Head of caudate nucleus (tissue), 42 donors: ENCODE measurements around the gene TREML1.

ENCODE experiments used
- DNase-seq, 42 donors: peaks; one replicate each; pipeline versions ENCODE4 v3.0.0 to v3.0.0-alpha.2; 2020 to 2021; ENCODE audit warnings: mixed read lengths in 7 of 42
- intact Hi-C: fragments of 100-400 bp; cut with DNase I; formaldehyde crosslinking; loops from one replicate; pipeline ENCODE4 v1.15.0; 2022

TREML1 gene

DNA sequence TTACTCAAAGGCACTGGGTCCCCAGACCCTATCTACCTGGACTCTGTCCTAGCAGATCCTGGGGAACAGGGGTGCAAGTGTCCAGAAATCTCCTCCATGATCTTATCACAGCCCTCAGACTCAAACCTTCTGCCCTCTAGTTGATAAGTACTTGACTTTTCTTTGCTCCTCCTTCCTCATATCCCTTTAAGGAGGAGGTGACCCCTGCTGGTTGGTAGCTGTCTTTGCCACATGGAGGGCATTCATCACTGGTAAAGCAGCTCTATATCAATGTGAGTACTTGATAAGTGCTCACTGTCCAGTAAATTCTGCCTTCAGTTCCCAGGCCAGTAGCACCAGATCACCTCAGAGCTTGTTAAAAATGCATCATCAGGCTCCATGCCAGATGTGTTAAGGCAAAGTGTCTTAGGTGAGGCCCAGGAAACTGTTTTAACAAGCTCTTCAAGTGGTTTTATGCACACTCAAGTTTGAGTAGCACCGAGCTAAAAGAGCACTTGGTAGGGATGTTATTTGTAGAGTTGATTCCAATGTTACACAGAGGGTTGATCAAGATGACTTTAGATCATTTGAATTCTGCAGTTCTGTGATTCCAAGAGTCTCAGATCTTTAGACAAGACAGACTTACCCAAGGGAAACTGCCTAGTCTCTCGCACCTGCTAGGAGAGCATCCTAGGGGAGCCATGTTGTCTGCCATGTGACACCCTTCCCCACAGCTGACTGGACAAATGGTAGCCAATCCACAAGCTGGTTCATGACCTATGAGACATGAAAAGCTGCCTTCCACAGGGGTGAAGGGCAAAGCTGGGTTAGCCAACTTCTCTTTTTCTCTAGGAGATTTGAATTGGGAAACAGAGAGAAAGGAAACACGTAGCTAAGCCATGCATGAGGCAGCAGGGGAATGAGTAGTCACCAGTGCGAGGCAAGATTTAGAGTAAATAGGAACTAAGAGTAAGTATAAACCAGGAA is 28.2 kb upstream of the TREML1 start:
- DNase-seq = peak in 12 of 42 donors; percentile 15 to 54 (median 25)
- intact Hi-C loops = no loop called here

DNA sequence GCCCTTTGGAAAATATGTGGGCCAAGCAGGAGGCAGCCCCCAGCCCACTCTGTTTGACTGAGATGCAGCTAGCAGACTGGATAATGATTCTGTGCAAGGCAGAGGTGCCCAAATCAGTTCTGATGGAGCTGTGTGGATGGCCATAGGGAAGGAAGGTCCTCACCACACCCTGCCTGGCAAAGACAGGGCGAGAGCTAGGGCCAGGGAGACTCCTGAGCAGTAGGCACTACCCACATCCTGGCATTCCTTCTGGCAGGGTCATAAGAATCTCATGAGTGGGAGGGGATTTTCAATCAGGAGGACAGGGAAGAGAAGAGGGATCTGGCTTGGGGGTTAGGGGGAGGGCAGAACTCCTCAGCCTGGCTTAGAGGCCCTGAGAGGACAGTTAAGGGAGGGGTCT is 27.4 kb upstream of the TREML1 start:
- no peak for DNase-seq
- intact Hi-C loops = no loop called here

DNA sequence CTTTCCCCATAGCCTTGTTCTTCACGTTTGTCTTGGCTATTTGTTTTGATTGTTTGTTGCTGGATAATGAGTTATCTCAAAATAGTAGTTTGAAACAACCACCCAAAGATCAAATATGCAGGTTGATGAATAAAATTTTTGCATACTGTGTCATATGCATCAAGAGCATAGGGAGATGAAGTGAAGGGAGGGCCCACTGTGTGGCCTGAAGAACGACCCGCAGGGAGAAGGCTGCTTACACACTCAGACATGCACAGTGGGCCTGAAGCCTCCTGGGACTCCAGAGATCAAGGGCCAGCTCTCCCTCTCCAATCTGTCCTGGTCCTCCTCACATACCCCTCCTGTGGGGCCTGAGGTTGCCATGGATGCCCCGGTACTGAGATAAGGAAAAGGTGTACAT is 25.0 kb upstream of the TREML1 start:
- intact Hi-C loops = no loop called here
- no peak for DNase-seq

DNA sequence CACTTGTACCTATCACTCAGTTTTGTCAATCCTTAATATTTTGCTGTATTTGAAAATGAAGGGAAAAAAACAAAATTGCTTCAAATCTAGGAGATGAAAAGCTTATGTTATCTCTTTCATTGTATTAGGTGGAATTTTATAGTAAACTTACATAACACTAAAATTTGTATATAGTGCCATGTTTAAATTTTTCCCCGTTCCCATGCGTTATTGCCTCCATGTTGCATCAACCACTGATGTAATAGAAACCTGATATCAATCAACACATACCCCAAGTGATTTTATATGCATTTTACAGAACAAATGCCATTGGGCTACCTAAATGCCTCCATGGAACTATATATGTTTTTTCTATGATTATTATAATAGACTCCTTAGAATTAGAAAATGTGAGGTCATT is 23.5 kb upstream of the TREML1 start:
- intact Hi-C loops = no loop called here

DNA sequence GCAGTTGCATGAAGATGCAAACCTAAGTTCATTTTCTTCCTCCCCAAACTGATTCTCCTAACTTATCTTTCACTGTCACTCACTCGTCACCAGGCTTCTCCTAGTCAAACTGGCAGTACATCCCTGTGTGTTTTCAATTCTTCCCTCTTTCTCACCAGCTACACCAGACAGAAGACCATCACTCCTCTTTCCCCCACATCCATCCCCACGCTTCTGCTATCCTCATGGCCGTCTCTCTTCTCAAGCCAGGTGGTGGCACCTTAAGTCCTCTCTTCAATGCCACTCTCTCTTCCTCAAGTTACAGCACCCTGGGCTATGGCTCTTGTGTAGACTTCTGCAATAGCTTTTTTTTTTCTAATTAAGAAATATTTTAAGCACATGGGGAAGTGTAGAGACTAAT is 23.1 kb upstream of the TREML1 start:
- no peak for DNase-seq
- intact Hi-C loops = no loop called here

More for the DNA sequence above, 23.5 kb upstream of the TREML1 start:
- DNase-seq = no peak

DNA sequence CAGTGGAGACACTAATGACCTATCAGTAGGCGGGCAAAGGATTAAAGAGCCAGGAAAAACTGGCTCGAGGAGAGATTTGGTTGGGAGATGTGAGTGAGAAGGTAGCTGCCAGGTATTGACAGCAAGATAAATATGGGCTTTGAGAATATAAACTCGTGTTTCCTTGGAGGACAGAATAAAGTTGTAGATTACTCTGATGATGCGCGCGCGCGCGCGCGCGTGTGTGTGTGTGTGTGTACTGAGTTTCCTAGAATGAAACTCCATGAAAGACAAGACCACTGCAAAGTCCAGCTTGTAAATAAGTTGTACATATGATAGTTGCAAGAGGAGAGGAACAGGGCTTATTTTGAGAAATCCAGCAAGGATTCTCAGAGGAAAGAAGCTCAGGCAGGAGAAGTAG is 22.0 kb upstream of the TREML1 start:
- intact Hi-C loops = no loop called here
- DNase-seq = no peak

DNA sequence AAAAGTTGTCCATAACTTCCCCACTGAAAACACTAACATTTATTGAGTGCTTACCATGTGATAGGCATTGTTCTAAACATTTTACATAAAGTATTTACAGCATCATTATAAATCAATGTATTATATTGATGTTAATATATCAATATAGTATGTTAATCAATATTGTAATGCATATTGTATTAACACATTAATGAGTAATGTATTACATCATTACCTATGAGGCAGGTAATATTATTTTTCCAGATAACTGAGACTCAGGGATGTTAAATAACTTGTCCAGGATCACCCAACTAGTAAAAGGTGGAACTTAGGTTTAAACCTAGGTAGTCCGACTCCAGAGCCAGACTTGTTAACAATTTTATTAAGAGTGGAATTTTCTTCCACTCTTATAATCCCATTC is 20.9 kb upstream of the TREML1 start:
- intact Hi-C loops = no loop called here

DNA sequence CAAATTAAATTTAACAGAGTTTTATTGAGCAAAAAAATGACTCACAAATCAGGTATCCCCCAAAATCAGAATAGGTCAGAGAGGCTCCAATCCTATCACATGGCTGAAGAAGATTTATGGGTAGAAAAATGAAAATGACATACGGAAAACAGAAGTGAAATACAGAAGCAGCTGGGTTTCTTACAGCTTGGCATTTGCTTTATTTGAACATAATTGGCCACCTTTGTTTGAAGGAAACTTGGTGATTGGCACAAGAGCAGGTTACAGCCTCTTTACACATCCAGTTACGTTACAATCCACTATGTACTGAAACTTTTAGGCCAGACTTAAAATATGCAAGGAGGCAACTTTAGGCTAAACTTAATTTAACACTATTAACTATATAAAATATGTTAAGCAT is 20.5 kb upstream of the TREML1 start:
- intact Hi-C loops = no loop called here
- DNase-seq = no peak

More for the DNA sequence above, 20.9 kb upstream of the TREML1 start:
- no peak for DNase-seq

DNA sequence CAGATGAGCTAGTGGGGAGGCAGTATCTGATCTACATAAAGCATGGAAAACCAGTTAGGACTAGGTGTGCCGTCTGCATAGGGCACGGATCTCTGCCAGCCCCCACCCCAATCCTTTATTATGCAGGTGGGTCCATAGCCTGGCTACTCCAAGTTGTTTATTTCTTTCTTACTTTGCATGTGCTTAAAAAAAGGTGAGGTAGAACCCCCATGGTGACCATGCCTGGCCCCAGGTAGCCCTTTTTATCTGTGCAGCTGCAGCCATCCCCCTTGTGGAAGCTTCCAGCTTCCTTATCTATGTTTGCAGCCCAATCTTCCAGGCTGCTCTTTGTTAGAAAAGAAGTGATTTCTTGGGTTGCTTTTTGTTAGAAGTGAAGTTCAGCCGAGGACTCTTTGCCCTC is 17.8 kb upstream of the TREML1 start:
- no peak for DNase-seq
- intact Hi-C loops = no loop called here

DNA sequence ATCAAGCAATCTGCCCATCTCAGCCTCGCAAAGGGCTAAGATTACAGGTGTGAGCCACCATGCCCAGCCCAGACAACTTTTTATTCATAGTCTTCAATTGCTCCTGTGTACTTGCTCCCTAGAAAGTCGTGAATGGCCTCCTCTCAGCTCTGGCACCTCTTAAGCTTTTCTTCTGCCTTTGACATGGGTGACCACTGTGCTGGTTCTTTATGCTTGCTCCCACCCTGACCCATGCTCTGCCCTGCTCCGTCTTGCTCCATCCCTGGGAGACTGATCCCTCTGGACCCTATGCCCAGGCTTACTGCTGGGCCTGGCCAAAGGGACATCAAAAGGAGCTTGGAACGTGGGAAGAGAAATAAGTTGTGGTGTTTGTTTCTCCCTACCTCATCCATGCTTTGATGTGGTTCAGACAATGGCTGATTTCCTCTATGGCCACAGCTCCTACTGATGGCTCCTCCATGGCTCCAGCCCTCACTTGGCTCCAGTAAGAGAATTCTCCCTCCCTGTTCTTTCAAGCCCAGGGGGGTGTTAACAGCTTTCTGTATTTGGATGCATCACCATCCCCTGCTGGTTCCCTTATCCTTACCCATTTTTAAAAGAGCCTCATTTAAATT is 16.5 kb upstream of the TREML1 start:
- no peak for DNase-seq

DNA sequence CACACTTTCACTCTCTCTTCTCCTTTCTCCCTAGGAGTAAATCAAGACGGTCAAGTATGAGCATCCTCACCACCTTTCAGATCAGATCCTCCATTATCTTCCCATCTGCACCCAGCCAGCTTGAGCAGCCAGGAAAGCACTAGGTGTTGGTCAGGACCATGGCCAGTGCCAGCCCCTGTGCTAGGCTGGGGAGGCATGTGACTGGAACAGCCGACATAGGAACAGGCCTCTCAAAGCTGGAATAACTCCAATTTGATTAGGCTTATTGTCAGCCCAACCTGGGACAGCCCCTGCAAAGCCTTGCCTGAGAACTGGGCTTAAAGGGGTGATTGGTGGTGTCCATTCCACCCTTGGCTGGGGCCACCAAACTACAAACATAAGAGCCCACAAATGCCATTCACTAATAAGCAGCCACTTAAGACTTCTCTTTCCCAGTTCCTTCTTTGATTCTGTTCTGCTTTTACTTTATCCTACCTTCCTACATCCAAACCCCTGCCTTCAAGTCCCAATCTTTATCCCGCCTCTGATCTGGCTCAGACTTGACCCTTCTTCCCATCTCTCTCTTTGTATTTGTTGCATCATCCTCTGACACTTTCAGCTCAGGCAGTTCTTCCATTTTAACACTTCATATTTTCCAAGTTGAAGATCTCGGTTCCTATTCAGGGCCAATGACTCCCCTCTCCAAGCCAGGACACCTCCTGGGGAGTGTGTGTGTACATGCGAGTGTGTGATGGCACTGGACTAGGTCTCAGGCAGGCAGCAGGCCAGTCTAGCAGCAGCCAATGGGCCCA is 13.2 kb upstream of the TREML1 start:
- intact Hi-C loops = no loop called here

More for the DNA sequence above, 16.5 kb upstream of the TREML1 start:
- intact Hi-C loops = no loop called here

DNA sequence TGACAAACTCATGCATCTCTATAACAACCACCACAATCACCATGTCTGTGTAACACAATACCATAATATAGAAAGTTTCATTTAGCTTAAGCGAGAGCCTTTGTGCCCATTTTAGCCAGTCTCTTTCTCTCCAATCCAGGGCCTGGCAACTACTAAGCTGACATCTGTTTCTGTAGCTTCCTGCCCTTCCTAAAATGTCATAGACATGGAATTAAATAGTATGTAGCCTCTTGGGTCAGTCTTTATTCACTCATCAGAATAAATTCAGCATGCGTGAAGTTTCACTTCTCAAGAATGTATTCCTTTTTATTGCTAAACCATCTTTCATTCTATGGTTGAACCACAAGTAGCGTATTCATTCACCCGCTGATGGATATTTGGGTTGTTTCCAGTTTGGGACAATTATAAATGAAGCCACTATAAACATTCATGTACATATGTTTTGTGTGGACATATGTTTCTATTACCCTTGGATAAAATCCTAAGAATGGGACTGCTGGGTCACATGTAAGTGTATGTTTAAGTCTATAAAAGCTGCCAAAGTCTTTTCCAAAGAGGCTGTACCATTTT is 10.5 kb upstream of the TREML1 start:
- intact Hi-C loops = no loop called here
- DNase-seq = no peak

More for the DNA sequence above, 13.2 kb upstream of the TREML1 start:
- peak in 2 of 42 donors; percentile 34 to 35 for DNase-seq

DNA sequence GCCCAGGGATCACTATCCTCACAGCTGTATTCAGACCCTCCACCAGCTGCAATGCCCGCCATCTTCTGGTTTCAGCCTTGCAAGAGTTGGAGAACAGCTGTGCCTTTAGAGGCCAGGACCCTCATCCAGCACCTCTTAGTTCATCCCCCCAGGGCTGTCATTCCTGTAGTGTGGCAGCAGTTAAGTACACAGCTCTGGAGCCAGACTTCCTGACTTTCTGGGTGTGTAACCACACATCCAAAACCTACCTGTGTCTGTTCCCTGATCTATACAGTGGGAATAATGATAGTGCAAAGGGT is 9.2 kb upstream of the TREML1 start:
- intact Hi-C loops = no loop called here
- DNase-seq = no peak

DNA sequence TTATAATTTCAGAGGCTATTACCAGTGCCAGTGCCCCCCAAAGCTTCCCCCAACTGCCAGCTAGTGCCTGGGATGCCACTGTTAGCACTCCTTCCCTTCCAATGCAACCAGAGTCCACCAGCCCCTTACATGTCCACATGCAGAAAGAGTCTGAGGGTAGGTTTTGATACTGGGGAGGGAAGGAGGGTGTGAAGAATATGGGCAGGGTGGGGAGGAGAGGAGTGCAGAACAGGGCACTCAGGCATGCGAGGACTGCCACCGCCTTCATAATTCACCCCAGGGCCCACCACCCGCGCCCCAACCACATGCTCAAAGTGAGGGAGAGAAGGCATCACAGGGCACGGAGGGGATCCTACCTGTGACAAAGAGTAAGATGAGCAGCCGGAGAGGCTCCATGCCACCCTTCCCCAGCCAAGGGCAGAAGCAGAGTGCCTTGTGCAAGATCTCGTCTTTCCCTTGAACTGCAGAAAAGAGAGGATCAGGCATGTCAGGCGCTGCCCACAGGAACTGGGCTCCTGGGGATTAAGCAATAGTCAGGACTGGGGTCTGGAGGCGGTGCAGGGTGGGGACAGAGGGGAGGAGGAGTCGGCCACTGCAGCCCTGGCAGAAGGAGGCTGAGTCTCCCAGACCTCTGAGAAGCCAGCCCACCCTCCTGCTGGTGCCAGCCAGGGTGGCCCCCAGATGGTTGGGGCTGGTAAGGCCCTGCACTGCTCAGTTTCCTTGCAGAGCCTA is 8.7 kb upstream of the TREML1 start, which contains the start of gene TREM2:
Gene TREM2 (minus strand): TSS at position 430 of the 732 bp plus-strand sequence. CDS start 34 bp downstream, at position 396.
- intact Hi-C loops = no loop called here
- peak in 9 of 42 donors; percentile 9 to 36 (median 20) for DNase-seq

DNA sequence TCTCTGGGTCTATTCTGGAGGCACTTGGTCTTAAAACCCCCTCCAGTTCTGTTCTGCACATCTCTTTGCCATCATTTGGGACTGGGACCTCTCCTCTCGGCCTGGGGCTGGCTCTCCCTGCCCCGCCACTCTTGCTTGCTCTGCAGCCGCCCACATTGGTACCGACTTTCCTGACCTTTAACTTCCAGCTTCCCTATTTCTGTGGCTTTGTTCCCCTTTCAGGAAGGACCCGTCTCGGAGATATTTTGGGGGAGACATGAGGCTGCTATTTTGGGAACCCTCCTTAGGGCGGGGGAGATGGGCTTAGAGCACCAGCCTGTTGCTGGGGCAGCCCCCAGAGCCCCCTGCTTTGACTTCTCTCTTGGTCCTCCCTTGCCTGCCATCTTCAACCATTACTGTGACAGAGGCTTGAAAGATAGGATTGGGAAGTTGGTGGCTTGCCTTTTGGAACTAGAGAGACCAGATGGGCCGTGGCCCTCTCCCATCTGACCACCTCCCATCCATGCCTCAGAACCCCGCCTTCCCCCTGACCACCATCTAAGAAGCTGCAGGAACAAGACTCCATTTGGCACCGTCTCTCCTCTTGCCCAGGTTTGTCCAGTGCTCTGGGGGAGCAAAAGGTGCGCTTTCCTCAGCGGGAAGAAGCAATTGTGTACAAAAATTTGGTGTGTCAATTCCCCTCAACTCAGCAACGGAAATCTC is 7.9 kb upstream of the TREML1 start:
- intact Hi-C loops = no loop called here
- DNase-seq = peak in 11 of 42 donors; percentile 10 to 54 (median 20)

DNA sequence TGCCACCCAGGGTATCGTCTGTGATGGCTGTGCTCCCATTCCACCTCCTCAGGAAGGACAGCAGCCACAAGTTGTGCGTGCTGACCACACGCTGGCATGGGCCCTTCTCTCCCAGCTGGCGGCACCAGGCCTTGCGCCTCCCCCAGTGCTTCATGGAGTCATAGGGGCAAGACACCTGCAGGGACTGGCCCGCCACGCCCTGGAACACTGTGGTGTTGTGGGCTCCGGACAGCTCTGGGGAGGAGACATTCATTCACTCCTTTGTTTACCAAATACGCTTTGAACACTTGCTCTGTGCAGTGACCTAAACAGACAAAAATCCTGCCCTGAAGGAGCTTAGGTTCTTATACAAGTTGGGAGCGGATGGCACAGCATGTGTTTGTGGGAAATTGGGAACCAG is 7.2 kb upstream of the TREML1 start:
- no peak for DNase-seq

DNA sequence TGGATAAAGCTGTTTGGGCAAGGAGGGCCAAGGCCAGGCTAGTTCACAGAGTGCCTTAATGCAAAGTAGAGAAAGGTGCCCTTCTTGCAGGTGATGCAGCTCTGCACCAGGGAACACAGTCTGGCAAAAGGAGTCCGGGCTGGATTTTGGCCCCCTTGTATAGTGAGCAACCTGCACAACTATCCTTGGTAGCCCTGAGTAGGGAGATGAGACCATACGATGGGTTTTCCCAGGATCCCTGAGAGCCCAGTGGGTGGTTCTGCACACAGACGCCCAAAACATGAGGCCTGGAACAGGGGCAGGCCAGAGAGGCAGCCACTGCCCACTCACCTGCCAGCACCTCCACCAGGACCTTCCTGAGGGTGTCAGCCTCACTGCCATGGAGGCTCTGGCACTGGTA is 6.8 kb upstream of the TREML1 start:
- intact Hi-C loops = no loop called here
- DNase-seq = no peak

More for the DNA sequence above, 7.2 kb upstream of the TREML1 start:
- intact Hi-C loops = no loop called here

DNA sequence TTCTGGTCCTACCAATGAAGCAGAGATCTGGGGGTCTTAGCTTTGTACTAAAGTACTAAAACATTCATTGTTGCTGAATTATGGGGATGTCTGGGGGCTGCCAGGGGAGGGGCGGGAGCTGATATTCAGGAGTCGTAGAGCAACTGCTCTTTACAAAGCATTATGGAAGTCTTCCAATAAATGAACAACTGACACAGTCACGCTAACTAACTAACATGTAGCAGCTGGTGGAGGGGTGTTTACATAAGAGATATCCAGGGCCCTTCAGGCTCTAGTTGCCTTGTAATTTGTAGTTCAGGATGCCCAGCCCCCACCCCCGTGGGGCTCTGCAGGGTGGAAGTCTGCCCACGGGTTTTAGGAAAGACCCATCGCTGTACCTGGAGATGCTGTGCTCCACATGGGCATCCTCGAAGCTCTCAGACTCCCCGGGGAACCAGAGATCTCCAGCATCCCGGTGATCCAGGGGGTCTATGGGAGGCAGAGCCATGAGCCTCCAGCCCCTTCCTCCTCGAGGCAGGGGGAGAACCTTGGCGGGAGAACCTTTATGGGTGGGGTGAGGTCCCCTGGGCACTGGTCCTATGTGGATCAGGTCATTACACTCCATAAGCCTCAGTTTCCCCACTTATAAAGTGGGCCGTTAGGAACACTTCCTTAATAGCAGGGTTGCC is 5.4 kb upstream of the TREML1 start:
- intact Hi-C loops = no loop called here
- no peak for DNase-seq
